ENCODE results near the gene PDE7B.

The PDE7B gene

DNA sequence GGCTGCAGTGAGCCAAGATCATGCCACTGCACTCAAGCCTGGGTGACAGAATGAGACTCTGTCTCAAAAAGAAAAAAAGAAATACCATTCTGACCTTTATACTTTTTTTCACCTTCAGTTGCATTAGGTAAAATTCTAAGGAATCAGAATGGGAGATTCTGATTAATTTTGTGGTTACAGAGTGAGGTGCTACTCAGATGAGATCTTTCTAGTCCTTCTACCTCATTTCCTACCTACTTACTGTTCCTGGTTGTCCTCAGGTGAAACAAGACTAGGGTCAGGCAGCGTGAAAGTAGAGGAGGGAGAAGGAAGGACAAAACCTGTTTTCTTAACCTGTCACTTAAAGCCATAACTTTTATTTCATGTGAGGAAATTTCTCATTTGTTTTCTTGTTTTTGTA lies 334.9 kb downstream of the PDE7B start:
- H2AFZ ChIP-seq (ENCODE audit: low read length), result no peak overlapping the region
- H3K4me3 ChIP-seq (ENCODE audit: low read length, poor library complexity, severe bottlenecking), result no peak overlapping the region
- no peaks in the 10 kb centered on the region for H3K9me2 ChIP-seq (replicated peaks; ENCODE audit: low read depth, low read length)
- no peaks in the 10 kb centered on the region for H3K9me3 ChIP-seq (ENCODE audit: insufficient read depth, low read depth, low read length)
- no peak overlapping the region for H3K9ac ChIP-seq (ENCODE audit: low read depth, low read length, poor library complexity, severe bottlenecking)
- H3K79me2 ChIP-seq (ENCODE audit: insufficient read depth, low read length), result no peaks in the 10 kb centered on the region
- H3K4me2 ChIP-seq (ENCODE audit: low read depth, low read length, poor library complexity, severe bottlenecking), result no peak overlapping the region
- no peaks in the 10 kb centered on the region for H3F3A ChIP-seq (ENCODE audit: low read depth)
- no peaks in the 10 kb centered on the region for H3K4me1 ChIP-seq (ENCODE audit: insufficient read depth, low read length, poor library complexity, severe bottlenecking)
- no peaks in the 10 kb centered on the region for H3K36me3 ChIP-seq (ENCODE audit: insufficient read depth, low read length)
- TF ChIP-seq EZH2phosphoT487 (IDR thresholded peaks at IDR 0.05; ENCODE audit: borderline replicate concordance), result no peak
- TF ChIP-seq, protein P1, sequence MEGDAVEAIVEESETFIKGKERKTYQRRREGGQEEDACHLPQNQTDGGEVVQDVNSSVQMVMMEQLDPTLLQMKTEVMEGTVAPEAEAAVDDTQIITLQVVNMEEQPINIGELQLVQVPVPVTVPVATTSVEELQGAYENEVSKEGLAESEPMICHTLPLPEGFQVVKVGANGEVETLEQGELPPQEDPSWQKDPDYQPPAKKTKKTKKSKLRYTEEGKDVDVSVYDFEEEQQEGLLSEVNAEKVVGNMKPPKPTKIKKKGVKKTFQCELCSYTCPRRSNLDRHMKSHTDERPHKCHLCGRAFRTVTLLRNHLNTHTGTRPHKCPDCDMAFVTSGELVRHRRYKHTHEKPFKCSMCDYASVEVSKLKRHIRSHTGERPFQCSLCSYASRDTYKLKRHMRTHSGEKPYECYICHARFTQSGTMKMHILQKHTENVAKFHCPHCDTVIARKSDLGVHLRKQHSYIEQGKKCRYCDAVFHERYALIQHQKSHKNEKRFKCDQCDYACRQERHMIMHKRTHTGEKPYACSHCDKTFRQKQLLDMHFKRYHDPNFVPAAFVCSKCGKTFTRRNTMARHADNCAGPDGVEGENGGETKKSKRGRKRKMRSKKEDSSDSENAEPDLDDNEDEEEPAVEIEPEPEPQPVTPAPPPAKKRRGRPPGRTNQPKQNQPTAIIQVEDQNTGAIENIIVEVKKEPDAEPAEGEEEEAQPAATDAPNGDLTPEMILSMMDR (conservative IDR thresholded peaks at IDR 0.05; ENCODE audit: low read length), result no peak
- no peaks in the 10 kb centered on the region for H4K20me1 ChIP-seq (ENCODE audit: insufficient read depth, low read length, poor library complexity, severe bottlenecking)
- H3K27me3 ChIP-seq (ENCODE audit: insufficient read depth, low read length, poor library complexity, severe bottlenecking), result peaks cover 7% of the 10 kb centered on the region

GRCh38 chr6:136188486-136188885 lies 337.0 kb downstream of the PDE7B start:
- no peak overlapping the region for H2AFZ ChIP-seq (ENCODE audit: low read length)
- no peaks in the 10 kb centered on the region for H3K36me3 ChIP-seq (ENCODE audit: insufficient read depth, low read length)
- TF ChIP-seq EZH2phosphoT487 (IDR thresholded peaks at IDR 0.05; ENCODE audit: borderline replicate concordance), result no peak
- TF ChIP-seq, protein P1 (conservative IDR thresholded peaks at IDR 0.05; ENCODE audit: low read length), result no peak
- H3K4me2 ChIP-seq (ENCODE audit: low read depth, low read length, poor library complexity, severe bottlenecking), result no peak overlapping the region
- no peaks in the 10 kb centered on the region for H3F3A ChIP-seq (ENCODE audit: low read depth)
- no peaks in the 10 kb centered on the region for H4K20me1 ChIP-seq (ENCODE audit: insufficient read depth, low read length, poor library complexity, severe bottlenecking)
- peaks cover 7% of the 10 kb centered on the region for H3K27me3 ChIP-seq (ENCODE audit: insufficient read depth, low read length, poor library complexity, severe bottlenecking)
- no peaks in the 10 kb centered on the region for H3K9me2 ChIP-seq (replicated peaks; ENCODE audit: low read depth, low read length)
- H3K79me2 ChIP-seq (ENCODE audit: insufficient read depth, low read length), result no peaks in the 10 kb centered on the region
- no peaks in the 10 kb centered on the region for H3K9me3 ChIP-seq (ENCODE audit: insufficient read depth, low read depth, low read length)
- H3K4me3 ChIP-seq (ENCODE audit: low read length, poor library complexity, severe bottlenecking), result no peak overlapping the region
- H3K9ac ChIP-seq (ENCODE audit: low read depth, low read length, poor library complexity, severe bottlenecking), result no peak overlapping the region
- no peaks in the 10 kb centered on the region for H3K4me1 ChIP-seq (ENCODE audit: insufficient read depth, low read length, poor library complexity, severe bottlenecking)

GRCh38 chr6:136189104-136189503 lies 337.6 kb downstream of the PDE7B start:
- H4K20me1 ChIP-seq (ENCODE audit: insufficient read depth, low read length, poor library complexity, severe bottlenecking), result no peaks in the 10 kb centered on the region
- no peaks in the 10 kb centered on the region for H3K36me3 ChIP-seq (ENCODE audit: insufficient read depth, low read length)
- H3K9me3 ChIP-seq (ENCODE audit: insufficient read depth, low read depth, low read length), result no peaks in the 10 kb centered on the region
- no peaks in the 10 kb centered on the region for H3K79me2 ChIP-seq (ENCODE audit: insufficient read depth, low read length)
- no peak overlapping the region for H3K4me3 ChIP-seq (ENCODE audit: low read length, poor library complexity, severe bottlenecking)
- no peaks in the 10 kb centered on the region for H3F3A ChIP-seq (ENCODE audit: low read depth)
- TF ChIP-seq, protein P1 (conservative IDR thresholded peaks at IDR 0.05; ENCODE audit: low read length), result no peak
- no peak for TF ChIP-seq EZH2phosphoT487 (IDR thresholded peaks at IDR 0.05; ENCODE audit: borderline replicate concordance)
- peaks cover 7% of the 10 kb centered on the region for H3K27me3 ChIP-seq (ENCODE audit: insufficient read depth, low read length, poor library complexity, severe bottlenecking)
- H3K9ac ChIP-seq (ENCODE audit: low read depth, low read length, poor library complexity, severe bottlenecking), result no peak overlapping the region
- H2AFZ ChIP-seq (ENCODE audit: low read length), result no peak overlapping the region
- H3K9me2 ChIP-seq (replicated peaks; ENCODE audit: low read depth, low read length), result no peaks in the 10 kb centered on the region
- H3K4me1 ChIP-seq (ENCODE audit: insufficient read depth, low read length, poor library complexity, severe bottlenecking), result no peaks in the 10 kb centered on the region
- H3K4me2 ChIP-seq (ENCODE audit: low read depth, low read length, poor library complexity, severe bottlenecking), result no peak overlapping the region
